H9 (cell line): ENCODE results near the gene STPG1. TPM values are rescaled to one million over a fixed set of nuclear protein-coding genes. Genes with fewer than 3 reads are reported as not detected.

ENCODE experiments used
- DNase-seq: peaks from one replicate; pipeline ENCODE4 v3.0.0-alpha.2; 2017
- H2AFZ ChIP-seq: one replicate; pipeline ENCODE4 v1.6.1; 2013; ENCODE audit warnings: mild to moderate bottlenecking, low read length, control low read depth, moderate library complexity
- H2AK5ac ChIP-seq: 2 replicates; pipeline ENCODE4 v1.6.1; 2013; ENCODE audit warnings: low read length, control low read depth, mixed read lengths; ENCODE audit not compliant: insufficient read length
- H2BK120ac ChIP-seq: one replicate; pipeline ENCODE4 v1.6.1; 2013; ENCODE audit warnings: low read depth, mild to moderate bottlenecking, low read length, control low read depth, inconsistent platforms; ENCODE audit not compliant: poor library complexity, severe bottlenecking
- H2BK12ac ChIP-seq: 2 replicates; pipeline ENCODE4 v1.6.1; 2013; ENCODE audit warnings: low read length, control low read depth, mixed read lengths, low read depth; ENCODE audit not compliant: insufficient read length
- H2BK15ac ChIP-seq: 2 replicates; pipeline ENCODE4 v1.6.1; 2013; ENCODE audit warnings: low read depth, low read length, control low read depth
- H2BK20ac ChIP-seq: one replicate; pipeline ENCODE4 v1.6.1; 2013; ENCODE audit warnings: low read depth, mild to moderate bottlenecking, low read length, control low read depth, inconsistent platforms; ENCODE audit not compliant: poor library complexity, severe bottlenecking
- H2BK5ac ChIP-seq: 2 replicates; pipeline ENCODE4 v1.6.1; 2013; ENCODE audit warnings: low read length, control low read depth, mixed read lengths; ENCODE audit not compliant: insufficient read length
- H3K14ac ChIP-seq: 2 replicates; pipeline ENCODE4 v1.6.1; 2013; ENCODE audit warnings: low read length, control low read depth; ENCODE audit not compliant: insufficient read depth
- H3K18ac ChIP-seq: 2 replicates; pipeline ENCODE4 v1.6.1; 2013; ENCODE audit warnings: low read depth, mild to moderate bottlenecking, mixed read lengths, low read length, control low read depth; ENCODE audit not compliant: insufficient read length
- H3K23ac ChIP-seq: 2 replicates; pipeline ENCODE4 v1.6.1; 2013; ENCODE audit warnings: low read length, control low read depth, mixed read lengths, low read depth; ENCODE audit not compliant: insufficient read length
- H3K23me2 ChIP-seq: 2 replicates; pipeline ENCODE4 v1.6.1; 2013; ENCODE audit warnings: low read depth, mild to moderate bottlenecking, mixed read lengths, low read length, control low read depth; ENCODE audit not compliant: insufficient read length, poor library complexity, severe bottlenecking
- H3K27ac ChIP-seq: 2 replicates; pipeline ENCODE4 v1.5.1; 2013; ENCODE audit warnings: low read length, control low read depth, mixed read lengths, low read depth; ENCODE audit not compliant: insufficient read length
- H3K27me3 ChIP-seq: 2 replicates; pipeline ENCODE4 v1.6.1; 2013; ENCODE audit warnings: low read length, control low read depth, inconsistent platforms; ENCODE audit not compliant: insufficient read depth
- H3K4ac ChIP-seq: 2 replicates; pipeline ENCODE4 v1.6.1; 2013; ENCODE audit warnings: low read depth, mild to moderate bottlenecking, control low read depth, inconsistent platforms, low read length, moderate library complexity
- H3K4me1 ChIP-seq: 2 replicates; pipeline ENCODE4 v1.6.1; 2013; ENCODE audit warnings: low read length, control low read depth, inconsistent platforms; ENCODE audit not compliant: insufficient read depth
- H3K4me2 ChIP-seq: 2 replicates; pipeline ENCODE4 v1.6.1; 2013; ENCODE audit warnings: low read length, control low read depth, mixed read lengths; ENCODE audit not compliant: insufficient read length, insufficient read depth
- H3K56ac ChIP-seq: 2 replicates; pipeline ENCODE4 v1.6.1; 2013; ENCODE audit warnings: low read depth, mild to moderate bottlenecking, mixed read lengths, low read length, control low read depth; ENCODE audit not compliant: insufficient read length
- H3K79me1 ChIP-seq: 2 replicates; pipeline ENCODE4 v1.6.1; 2013; ENCODE audit warnings: low read depth, mild to moderate bottlenecking, moderate library complexity, low read length, control low read depth, inconsistent platforms; ENCODE audit not compliant: insufficient read depth, poor library complexity, severe bottlenecking
- H3K79me2 ChIP-seq: 2 replicates; pipeline ENCODE4 v1.6.1; 2013; ENCODE audit warnings: low read length, control low read depth, inconsistent platforms; ENCODE audit not compliant: insufficient read depth
- H3K9ac ChIP-seq: 2 replicates; pipeline ENCODE4 v1.6.1; 2013; ENCODE audit warnings: low read length, control low read depth, mixed read lengths; ENCODE audit not compliant: insufficient read length; ENCODE audit errors: extremely low read depth
- H3K9me3 ChIP-seq: one replicate; pipeline ENCODE4 v1.6.1; 2013; ENCODE audit warnings: low read depth, low read length, inconsistent platforms; ENCODE audit not compliant: control insufficient read depth
- H3T11ph ChIP-seq: one replicate; pipeline ENCODE4 v1.6.1; 2013; ENCODE audit warnings: mild to moderate bottlenecking, low read length, control low read depth, inconsistent platforms
- H4K20me1 ChIP-seq: one replicate; pipeline ENCODE4 v1.6.1; 2013; ENCODE audit not compliant: control insufficient read depth, insufficient read length, insufficient read depth
- H4K5ac ChIP-seq: 2 replicates; pipeline ENCODE4 v1.6.1; 2013; ENCODE audit warnings: low read depth, mild to moderate bottlenecking, mixed read lengths, low read length, control low read depth; ENCODE audit not compliant: insufficient read length
- H4K8ac ChIP-seq: replicated peaks from 2 replicates; pipeline ENCODE4 v1.6.1; 2013; ENCODE audit warnings: low read length, control low read depth, mixed read lengths, low read depth; ENCODE audit not compliant: insufficient read length
- H4K91ac ChIP-seq: 2 replicates; pipeline ENCODE4 v1.6.1; 2013; ENCODE audit warnings: low read depth, mild to moderate bottlenecking, moderate library complexity, mixed read lengths, low read length, control low read depth; ENCODE audit not compliant: insufficient read length
- H3K27ac Mint-ChIP-seq, 3 experiments: 2 replicates in 2 of 3; 3 replicates in 1 of 3; pipeline ENCODE4 v1.8.0; 2020 to 2021; ENCODE audit warnings: mixed read lengths in 3 of 3, mild to moderate bottlenecking in 1 of 3, moderate library complexity in 1 of 3
- H3K27me3 Mint-ChIP-seq: 2 replicates; pipeline ENCODE4 v1.8.0; 2021; ENCODE audit warnings: low read depth, mild to moderate bottlenecking, moderate library complexity, mixed read lengths
- H3K36me3 Mint-ChIP-seq, 3 experiments: 2 replicates in 2 of 3; 3 replicates in 1 of 3; pipeline ENCODE4 v1.8.0; 2020 to 2021; ENCODE audit warnings: low read depth in 3 of 3, mixed read lengths in 3 of 3; ENCODE audit not compliant: insufficient read depth in 1 of 3
- H3K4me1 Mint-ChIP-seq, 2 experiments: 2 replicates each; pipeline ENCODE4 v1.8.0; 2020; ENCODE audit warnings: mixed read lengths in 2 of 2
- H3K4me3 Mint-ChIP-seq, 2 experiments: 2 replicates in 1 of 2; 3 replicates in 1 of 2; pipeline ENCODE4 v1.8.0; 2020 to 2021; ENCODE audit warnings: mild to moderate bottlenecking in 2 of 2, mixed read lengths in 2 of 2, moderate library complexity in 1 of 2
- H3K9me3 Mint-ChIP-seq, 2 experiments: 2 replicates in 1 of 2; 3 replicates in 1 of 2; pipeline ENCODE4 v1.8.0; 2020; ENCODE audit warnings: mild to moderate bottlenecking in 2 of 2, mixed read lengths in 2 of 2, moderate library complexity in 1 of 2
- CTCF ChIP-seq: fragments of 200-600 bp; sonication (generic); conservative IDR thresholded peaks from 3 replicates; pipeline ENCODE4 v1.8.0; 2021; ENCODE audit warnings: antibody characterized with exemption, mild to moderate bottlenecking
- WGBS: extraction: QIAGEN DNeasy Blood & Tissue Kit; methylation state at CpG from one replicate; pipeline ENCODE4 v1.1.7; 2013; ENCODE audit warnings: missing lambda C conversion rate, low lambda C conversion rate, mixed read lengths; ENCODE audit not compliant: insufficient read length; ENCODE audit errors: extremely low coverage; 5-methylcytosine and 5-hydroxymethylcytosine counted together
- total RNA-seq: library from RNA; stranded (reverse); gene quantifications from 2 replicates; pipeline ENCODE4 v1.2.1, GENCODE V29; 2021

Gene STPG1
- total RNA-seq, 1 experiment from 2014 or later = 8.3 TPM

- no peak overlapping the region for H2BK5ac ChIP-seq
- H3K27me3 ChIP-seq = peaks cover 8% of the 10 kb centered on the region; the same call in 1 of the 2 replicates
- H4K91ac ChIP-seq = no peak overlapping the region
- Mint-ChIP-seq H3K4me3 (peak overlapping the region; percentile 63 to 76), H3K36me3 (no peaks in the 10 kb centered on the region), H3K27ac (peak overlapping the region in 1 of 3 experiments; percentile 20; a peak in 1 of 7 replicates), H3K27me3 (peaks cover 39% of the 10 kb centered on the region), H3K4me1 (peaks cover 49 to 63% of the 10 kb centered on the region in 2 experiments), H3K9me3 (no peaks in the 10 kb centered on the region; a peak in 1 of 5 replicates)
- H3K9me3 ChIP-seq = no peaks in the 10 kb centered on the region
- DNase-seq = no peak
- H2BK12ac ChIP-seq = no peak overlapping the region
- H2BK15ac ChIP-seq = no peak overlapping the region
- H4K20me1 ChIP-seq = peaks cover 3% of the 10 kb centered on the region
- no peak overlapping the region for H2AFZ ChIP-seq
- H2BK120ac ChIP-seq = no peak overlapping the region
- H4K8ac ChIP-seq = no peak overlapping the region
- no peaks in the 10 kb centered on the region for H3K79me1 ChIP-seq
- peaks cover 15% of the 10 kb centered on the region for H3K23me2 ChIP-seq
- no CpG with 5 or more reads among the region's 5 CpGs for WGBS
- no peak overlapping the region for H3K14ac ChIP-seq
- H3K79me2 ChIP-seq = no peaks in the 10 kb centered on the region
- no peak overlapping the region for H3K4ac ChIP-seq
- no peak overlapping the region for H2AK5ac ChIP-seq
- no peak overlapping the region for H4K5ac ChIP-seq
- no peak overlapping the region for H3K56ac ChIP-seq
- TF ChIP-seq CTCF = no peak
- no peak overlapping the region for H3K27ac ChIP-seq
- no peak overlapping the region for H2BK20ac ChIP-seq
- H3K4me2 ChIP-seq = peak overlapping the region; percentile 85
- no peaks in the 10 kb centered on the region for H3K4me1 ChIP-seq
- no peak overlapping the region for H3T11ph ChIP-seq
- H3K18ac ChIP-seq = no peak overlapping the region
- H3K9ac ChIP-seq = no peak overlapping the region
- no peak overlapping the region for H3K23ac ChIP-seq
These were observed 94.8 kb downstream of the STPG1 start for GRCh38 chr1:24318615-24319311.
